GM21717 (cell line): ENCODE results near the gene A3GALT2.

Experiments
- ATAC-seq: cut with Tn5 transposase; IDR thresholded peaks from one replicate; pipeline ENCODE4 v1.9.1; 2021; ENCODE audit warnings: mild to moderate bottlenecking, moderate library complexity; ENCODE audit not compliant: unreplicated experiment

A3GALT2 gene

GRCh38 chr1:33273406-33273805 is 47.5 kb downstream of the A3GALT2 start:
- ATAC-seq, result no peak

GRCh38 chr1:33272930-33273329 is 48.0 kb downstream of the A3GALT2 start:
- ATAC-seq, result no peak

DNA sequence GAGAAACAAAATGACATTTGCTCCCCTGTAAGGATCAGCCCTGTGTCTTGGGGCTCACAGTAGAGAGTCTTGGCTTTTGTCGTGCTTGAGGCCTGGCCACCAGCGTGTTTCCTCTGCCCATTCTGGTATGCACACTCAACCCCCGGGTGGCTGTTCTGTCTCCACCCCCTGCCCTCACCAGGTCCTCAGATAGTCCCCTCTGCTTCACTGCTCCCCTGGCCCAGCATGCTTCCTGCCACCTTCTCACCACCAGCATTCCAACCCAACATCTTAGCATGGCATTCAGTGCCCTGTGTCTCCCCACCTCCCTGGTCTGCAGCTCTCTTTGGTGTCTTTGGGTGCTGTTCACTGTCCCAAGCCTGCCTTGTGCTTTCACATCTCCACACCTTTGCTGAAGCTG is 48.4 kb downstream of the A3GALT2 start:
- no peak for ATAC-seq

DNA sequence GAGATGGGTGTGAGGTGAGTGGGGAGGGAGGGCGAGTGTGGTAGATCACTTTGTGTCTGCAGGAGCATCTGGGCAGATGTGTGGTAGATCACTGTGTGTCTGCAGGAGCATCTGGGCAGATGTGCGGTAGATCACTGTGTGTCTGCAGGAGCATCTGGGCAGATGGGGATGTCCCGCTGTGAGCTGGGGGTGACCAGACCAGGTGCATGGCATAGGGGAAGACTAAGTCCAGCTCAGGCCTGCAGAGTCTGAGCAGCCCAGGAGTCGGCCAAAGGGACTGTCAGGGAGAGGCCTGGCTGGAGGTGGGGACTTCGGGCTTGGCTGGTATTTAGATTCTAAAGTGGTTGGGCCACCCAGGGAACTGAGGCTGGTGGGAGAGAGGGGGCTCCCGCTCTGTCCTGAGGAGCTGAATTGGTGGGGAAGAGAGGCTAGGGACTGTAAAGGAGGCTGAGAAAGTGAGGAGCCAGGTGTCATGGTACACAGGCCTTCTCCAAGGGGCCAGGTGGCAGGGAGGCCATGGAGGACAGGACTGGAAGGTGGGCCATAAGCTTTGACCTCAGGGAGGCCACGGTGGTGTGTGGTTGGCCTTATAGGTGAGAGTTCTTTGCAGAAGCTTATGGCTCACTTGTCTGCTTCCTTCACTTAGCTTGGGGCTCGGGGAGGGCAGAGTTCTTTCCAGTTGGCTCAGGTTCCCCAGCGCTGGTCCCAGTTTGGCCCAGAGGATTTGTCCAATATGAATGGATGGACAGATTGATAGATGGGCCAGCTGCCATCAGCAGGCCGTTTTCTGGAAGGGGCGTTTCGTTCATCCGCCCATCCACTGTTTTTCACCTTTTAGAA is 49.0 kb downstream of the A3GALT2 start:
- ATAC-seq, result no peak

DNA sequence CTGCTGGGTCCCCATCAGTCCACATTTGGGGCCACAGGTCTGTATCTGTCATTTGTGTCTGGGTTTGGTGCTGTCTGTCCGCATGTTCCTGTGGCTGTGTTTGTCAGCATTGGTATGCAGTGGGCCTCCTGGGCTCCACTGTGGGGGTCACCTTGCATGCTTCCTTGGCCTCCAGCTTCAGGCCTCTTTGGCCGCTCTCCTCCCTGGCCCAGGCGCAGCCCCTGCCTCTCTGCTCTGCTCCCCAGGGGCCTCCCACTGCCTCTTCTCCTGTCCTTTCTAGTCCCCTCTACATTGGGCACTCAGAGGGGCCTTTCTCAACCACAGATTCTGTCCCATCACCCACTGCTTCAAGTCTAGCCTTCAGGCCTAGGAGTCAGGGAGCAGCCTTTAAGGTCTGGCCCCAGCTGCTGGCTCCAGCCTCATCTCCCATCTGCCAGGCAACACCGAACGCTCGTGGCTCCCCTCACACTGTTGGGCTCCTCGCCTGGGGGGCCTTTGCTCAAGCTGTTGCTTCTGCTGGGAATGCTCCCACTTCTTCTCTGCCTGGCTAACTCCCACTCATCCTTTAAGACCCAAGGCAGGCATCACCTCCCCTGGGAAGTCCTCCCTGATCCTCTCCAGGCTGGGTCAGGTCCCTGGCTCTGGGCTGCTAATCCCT is 50.0 kb downstream of the A3GALT2 start:
- no peak for ATAC-seq

DNA sequence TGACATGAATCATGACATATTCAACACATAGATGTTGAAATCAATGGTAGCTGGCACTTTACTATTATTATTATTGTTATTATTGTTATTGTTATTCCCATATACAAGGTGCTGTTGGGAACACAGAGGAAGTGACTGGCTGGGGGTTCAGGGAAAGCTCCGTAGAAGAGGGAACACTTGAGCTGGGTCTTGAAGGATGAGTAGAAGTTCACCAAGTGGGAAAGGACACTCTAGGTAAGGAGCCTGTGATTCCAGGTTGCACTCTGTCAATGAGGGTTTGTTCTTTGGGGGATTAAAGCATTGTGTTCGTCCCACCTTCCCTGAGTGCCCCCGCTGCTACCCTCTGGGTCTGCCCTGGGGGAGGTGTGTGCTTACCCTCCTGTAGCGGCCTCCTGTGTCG is 50.5 kb downstream of the A3GALT2 start:
- no peak for ATAC-seq

- no peak for ATAC-seq
Measured at GRCh38 chr1:33269621-33270020, 51.3 kb downstream of the A3GALT2 start.

GRCh38 chr1:33268927-33269610 is 51.8 kb downstream of the A3GALT2 start:
- ATAC-seq, result no peak

DNA sequence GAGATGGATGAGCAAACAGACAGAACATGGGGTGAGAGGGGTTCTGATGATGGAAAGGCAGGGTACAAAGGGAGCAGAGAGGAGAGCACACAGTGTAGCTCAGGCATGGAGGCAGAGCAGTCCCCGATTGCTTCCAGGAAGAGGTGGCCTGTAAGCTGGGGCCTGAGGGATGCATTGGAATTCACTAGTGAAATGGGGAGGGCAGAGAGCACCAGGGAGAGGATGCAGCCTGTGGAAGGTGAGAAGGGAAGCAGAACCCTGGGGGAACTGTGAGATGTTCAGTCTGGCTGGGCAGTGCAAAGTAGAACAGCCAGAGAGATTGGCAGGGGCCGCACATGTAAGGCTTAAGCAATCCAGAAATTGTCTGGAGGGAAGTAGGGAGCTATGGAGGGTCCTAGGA is 52.4 kb downstream of the A3GALT2 start:
- ATAC-seq, result no peak

DNA sequence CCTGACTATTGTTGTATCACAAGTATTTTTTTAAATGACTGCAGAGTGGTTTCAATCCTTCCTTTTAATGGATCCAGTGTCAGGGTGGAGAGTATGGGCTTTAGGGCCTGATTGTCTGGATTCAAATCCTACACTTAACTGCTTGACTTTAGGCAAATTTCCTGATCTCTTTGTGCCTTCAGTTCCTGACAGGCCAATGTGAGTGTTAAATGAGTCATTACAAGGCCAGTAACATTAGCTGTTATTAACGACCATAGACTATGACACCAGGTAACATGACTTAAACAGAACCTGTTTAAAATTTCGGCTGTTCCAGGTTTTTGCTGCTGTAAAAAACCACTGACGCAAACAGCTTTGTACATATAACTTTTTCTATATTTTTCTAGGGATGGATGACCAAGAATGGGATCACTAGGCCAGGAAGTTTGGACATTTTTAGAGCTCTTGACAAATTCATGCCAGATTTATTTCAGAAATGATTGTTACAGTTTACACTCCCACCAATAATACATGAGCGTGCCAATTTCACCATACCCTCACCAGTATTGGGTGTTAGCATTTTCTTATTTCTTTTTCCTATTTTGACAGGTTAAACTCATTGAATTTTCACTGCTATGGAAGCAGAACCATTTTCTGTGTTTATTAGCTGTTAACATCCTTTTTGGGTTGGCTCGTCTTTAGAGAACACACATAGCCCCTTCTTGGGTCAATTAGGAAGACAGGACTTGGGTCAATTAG is 53.3 kb downstream of the A3GALT2 start:
- no peak for ATAC-seq

GRCh38 chr1:33266766-33267165 is 54.1 kb downstream of the A3GALT2 start:
- ATAC-seq, result no peak

GRCh38 chr1:33265780-33266605 is 54.9 kb downstream of the A3GALT2 start:
- no peak for ATAC-seq

- no peak for ATAC-seq
Measured at GRCh38 chr1:33263890-33264504, 56.9 kb downstream of the A3GALT2 start.

- ATAC-seq, result no peak
Measured at GRCh38 chr1:33261344-33261743, 59.6 kb downstream of the A3GALT2 start.

GRCh38 chr1:33260439-33260838 is 60.5 kb downstream of the A3GALT2 start:
- ATAC-seq, result no peak

GRCh38 chr1:33259879-33260278 is 61.0 kb downstream of the A3GALT2 start:
- no peak for ATAC-seq

DNA sequence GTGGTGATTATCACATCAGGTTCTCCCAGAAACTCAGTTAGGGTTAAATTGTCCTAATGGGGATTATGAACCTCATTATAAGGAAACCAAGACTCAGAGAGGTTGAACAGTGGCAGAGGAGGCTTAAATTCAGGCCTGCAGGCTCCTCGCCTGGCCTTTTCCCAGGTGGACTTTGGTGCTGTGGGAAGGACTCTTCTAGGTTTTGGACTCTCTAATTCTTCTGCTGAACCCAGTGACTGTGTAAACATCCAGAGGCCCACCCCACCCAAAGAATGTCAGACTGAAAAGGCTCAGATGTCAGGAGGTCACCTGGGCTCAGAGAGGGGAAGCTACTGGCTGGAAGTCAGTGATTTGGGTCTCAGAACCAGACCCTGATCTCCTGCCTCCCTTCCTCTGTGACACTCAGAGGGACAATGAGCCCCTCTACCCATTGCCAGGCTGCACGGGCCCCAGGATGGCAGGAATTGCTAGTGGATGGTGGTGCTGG is 62.1 kb downstream of the A3GALT2 start:
- no peak for ATAC-seq

DNA sequence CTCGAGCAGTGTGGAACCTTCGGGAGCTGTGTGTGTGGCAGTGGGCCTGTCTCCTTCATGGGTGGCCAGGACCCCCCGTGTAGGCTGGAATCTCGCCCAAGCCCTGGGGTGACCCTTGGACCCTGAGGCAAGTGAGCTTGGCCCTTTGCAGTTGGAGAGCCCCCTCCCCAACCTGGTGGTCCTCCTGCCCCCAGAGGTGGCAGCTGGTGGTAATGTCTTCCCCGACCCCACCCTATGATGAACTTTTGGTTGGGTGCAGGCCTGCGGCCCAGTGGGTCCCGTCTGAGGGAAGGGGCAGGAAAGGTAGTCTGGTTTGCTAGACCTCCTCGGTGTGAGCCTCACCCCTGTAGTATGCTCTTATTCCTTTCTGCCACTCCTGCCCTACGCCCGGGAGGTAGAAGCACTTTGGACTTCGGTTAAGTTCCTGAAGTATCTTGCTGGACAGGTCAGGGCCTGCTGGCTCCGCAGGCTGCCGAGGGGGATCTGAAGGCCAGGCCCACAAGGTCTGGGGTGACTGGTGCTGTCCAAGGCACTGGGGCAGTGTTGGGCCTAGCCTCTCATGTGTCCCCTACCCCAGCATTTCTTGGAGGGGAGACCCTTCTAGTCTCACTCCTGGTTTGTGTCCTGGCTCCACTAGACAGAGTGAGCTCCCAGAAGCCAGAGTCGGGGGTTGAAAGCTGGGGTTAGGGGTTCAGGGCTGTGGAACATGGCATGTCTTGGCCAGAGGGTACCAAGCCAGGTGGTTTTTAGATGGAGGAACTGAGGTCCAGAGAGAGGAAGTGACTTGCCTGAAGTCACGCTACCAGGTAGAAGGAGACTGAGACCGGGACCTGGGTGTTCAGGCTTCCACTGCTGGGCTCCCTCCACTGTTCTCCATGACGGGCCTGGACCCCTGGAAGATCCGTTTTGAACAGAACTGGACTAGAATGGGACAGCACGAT is 62.9 kb downstream of the A3GALT2 start:
- no peak for ATAC-seq
